PC-3 (cell line): ENCODE results near the gene DNAJB6. TPM values are rescaled to one million over a fixed set of nuclear protein-coding genes. Genes with fewer than 3 reads are reported as not detected.

Source experiments
- ATAC-seq: fragments of 200-7000 bp; cut with Tn5 transposase; 2 replicates; pipeline ENCODE4 v1.9.1; 2020; ENCODE audit warnings: mild to moderate bottlenecking, moderate library complexity
- BruUV-seq: library from RNA; stranded (reverse); fragments of 400-500 nt; replicated peaks from 2 replicates; lab custom pipeline; 2021; lab: Mats Ljungman, UMichigan
- CTCF ChIA-PET: fragments of 300-600 bp; sonication (Branson Sonifier 250); formaldehyde crosslinking; loops from one replicate; lab custom pipeline; 2022; ENCODE audit warnings: antibody characterized with exemption; lab: Charles Lee
- POLR2A ChIA-PET: fragments of 300-600 bp; sonication (Branson Sonifier 250); formaldehyde crosslinking; loops from one replicate; lab custom pipeline; 2022; ENCODE audit warnings: antibody characterized with exemption; ENCODE audit not compliant: unreplicated experiment; lab: Charles Lee
- DNase-seq: peaks from one replicate; pipeline ENCODE4 v3.0.0-alpha.2; 2015
- H2AFZ ChIP-seq: fragments of 300-600 bp; sonication (generic); 2 replicates; pipeline ENCODE4 v1.6.0; 2016; ENCODE audit warnings: antibody characterized with exemption, low read length
- H3F3A ChIP-seq: fragments of 300-600 bp; sonication (generic); one replicate; pipeline ENCODE4 v1.6.0; 2017; ENCODE audit warnings: antibody characterized with exemption, low read length, control low read depth, mild to moderate bottlenecking; ENCODE audit not compliant: unreplicated experiment
- H3K27ac ChIP-seq: fragments of 300-600 bp; sonication (generic); 2 replicates; pipeline ENCODE4 v1.5.1; 2016; ENCODE audit warnings: mild to moderate bottlenecking, low read length
- H3K27me3 ChIP-seq: fragments of 300-600 bp; sonication (generic); 2 replicates; pipeline ENCODE4 v1.6.1; 2016; ENCODE audit warnings: low read length, mixed read lengths
- H3K36me3 ChIP-seq: fragments of 300-600 bp; sonication (generic); 2 replicates; pipeline ENCODE4 v1.6.1; 2016; ENCODE audit warnings: low read depth, mixed run types, low read length, mixed read lengths
- H3K4me1 ChIP-seq: fragments of 300-600 bp; sonication (generic); 2 replicates; pipeline ENCODE4 v1.5.1; 2016; ENCODE audit warnings: low read length; ENCODE audit not compliant: insufficient read depth
- H3K4me2 ChIP-seq: fragments of 300-600 bp; sonication (generic); 2 replicates; pipeline ENCODE4 v1.6.0; 2016; ENCODE audit warnings: low read length
- H3K4me3 ChIP-seq: fragments of 300-600 bp; sonication (generic); 2 replicates; pipeline ENCODE4 v1.5.1; 2016; ENCODE audit warnings: mild to moderate bottlenecking, low read length, mixed read lengths
- H3K79me2 ChIP-seq: fragments of 300-600 bp; sonication (generic); 2 replicates; pipeline ENCODE4 v1.6.1; 2017; ENCODE audit warnings: low read length, mixed read lengths
- H3K9ac ChIP-seq: fragments of 300-600 bp; sonication (generic); 2 replicates; pipeline ENCODE4 v1.6.0; 2016; ENCODE audit warnings: mild to moderate bottlenecking, low read length
- H3K9me2 ChIP-seq: fragments of 300-600 bp; sonication (generic); replicated peaks from 2 replicates; pipeline ENCODE4 v1.6.1; 2016; ENCODE audit warnings: mixed run types, low read length, mixed read lengths
- H3K9me3 ChIP-seq: fragments of 300-600 bp; sonication (generic); 2 replicates; pipeline ENCODE4 v1.6.1; 2016; ENCODE audit warnings: low read length, mixed read lengths
- H4K20me1 ChIP-seq: fragments of 300-600 bp; sonication (generic); 2 replicates; pipeline ENCODE4 v1.6.1; 2016; ENCODE audit warnings: low read length, mixed read lengths
- EZH2 ChIP-seq: fragments of 300-600 bp; sonication (generic); IDR thresholded peaks from one replicate; pipeline ENCODE4 v1.6.1; 2017; ENCODE audit warnings: antibody characterized with exemption, mild to moderate bottlenecking, low read length; ENCODE audit not compliant: unreplicated experiment
- EZH2phosphoT487 ChIP-seq: fragments of 300-600 bp; sonication (generic); IDR thresholded peaks from 2 replicates; pipeline ENCODE4 v1.6.1; 2018; ENCODE audit warnings: mild to moderate bottlenecking, antibody characterized with exemption, low read length, borderline replicate concordance
- intact Hi-C: fragments of 100-400 bp; cut with micrococcal nuclease; formaldehyde crosslinking; loops from 2 replicates; pipeline ENCODE4 v1.9.0; 2023
- total RNA-seq: library from RNA; depleted of rRNA; stranded (reverse); fragments of >200 nt; gene quantifications from 2 replicates; pipeline ENCODE4 v1.2.3, GENCODE V29; 2014
- TF ChIP-seq, protein P1 (sequence below): fragments of 300-600 bp; sonication (generic); conservative IDR thresholded peaks from 2 replicates; pipeline ENCODE4 v1.5.1; 2017; ENCODE audit warnings: antibody characterized with exemption, low read depth, mild to moderate bottlenecking, low read length

Gene DNAJB6
- total RNA-seq, 1 experiment from 2014 or later, result 151 TPM

DNA sequence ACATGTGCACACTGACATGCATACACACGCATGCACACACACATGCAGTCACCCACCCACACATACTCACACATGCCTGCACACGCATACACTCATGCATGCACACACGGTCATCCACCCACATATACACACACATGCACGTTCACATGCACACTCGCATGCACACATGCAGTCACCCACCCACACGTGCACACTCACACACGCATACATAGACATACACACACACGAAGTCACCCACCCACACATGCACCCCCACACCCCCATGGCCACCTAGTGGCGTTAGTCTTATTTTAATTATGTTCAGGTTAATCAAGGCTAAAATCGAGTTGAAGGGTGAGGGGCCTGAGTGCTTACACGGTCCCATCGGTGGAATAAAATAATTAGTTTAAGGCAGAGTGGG is 96.8 kb downstream of the DNAJB6 start:
- Histone ChIP-seq H3F3A (no peaks in the 10 kb centered on the region), H3K36me3 (no peaks in the 10 kb centered on the region), H3K79me2 (no peaks in the 10 kb centered on the region), H3K9ac (no peak overlapping the region), H3K9me3 (no peaks in the 10 kb centered on the region), H3K4me2 (no peak overlapping the region), H3K9me2 (no peaks in the 10 kb centered on the region), H4K20me1 (no peaks in the 10 kb centered on the region), H3K4me1 (peaks cover 9% of the 10 kb centered on the region; the same call in 1 of the 2 replicates), H3K27ac (no peak overlapping the region), H2AFZ (no peak overlapping the region), H3K27me3 (no peaks in the 10 kb centered on the region), H3K4me3 (no peak overlapping the region)
- no TSS peak for BruUV-seq
- TF ChIP-seq EZH2phosphoT487, result no peak
- intact Hi-C loops, result loop anchor here (2.0 to 5.0 kb wide), 2 partner anchors 121 to 259 kb away; no protein-coding TSS in a partner anchor
- no peak for DNase-seq
- no peak for ATAC-seq
- ChIA-PET CTCF (interaction anchor here (0.6 kb wide), 1 partner anchor 561 kb away, joined by 3 read pairs; no protein-coding TSS in a partner anchor), POLR2A (no interaction called here)

DNA sequence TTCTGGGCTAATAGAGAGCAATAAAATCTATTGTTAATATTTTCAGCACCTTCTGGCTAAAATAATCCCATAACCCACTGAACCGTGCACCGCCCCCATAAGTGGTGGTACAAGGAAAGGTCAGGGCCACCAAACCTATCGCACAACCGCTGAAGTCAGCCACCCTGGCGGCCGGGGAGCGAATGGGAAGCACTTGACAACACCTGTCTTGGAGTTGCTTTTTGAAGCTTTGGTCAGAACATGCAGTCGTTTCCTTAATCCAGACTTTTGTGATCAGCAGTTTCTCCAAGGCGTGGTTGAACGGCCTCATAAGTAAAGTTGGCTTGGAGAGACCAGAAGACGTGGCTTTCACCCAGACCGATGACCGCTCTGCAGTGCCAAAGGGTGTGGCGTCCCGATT is 97.4 kb downstream of the DNAJB6 start:
- intact Hi-C loops, result loop anchor here (5.0 kb wide), 1 partner anchor 258 kb away; no protein-coding TSS in a partner anchor
- no peaks in the 10 kb centered on the region for H3K79me2 ChIP-seq
- no peaks in the 10 kb centered on the region for H4K20me1 ChIP-seq
- no peak for ATAC-seq
- no peak overlapping the region for H3K4me3 ChIP-seq
- no peak for DNase-seq
- no peak overlapping the region for H3K27ac ChIP-seq
- no peaks in the 10 kb centered on the region for H3F3A ChIP-seq
- POLR2A ChIA-PET, result no interaction called here
- H3K9me2 ChIP-seq, result no peaks in the 10 kb centered on the region
- no peak overlapping the region for H3K4me2 ChIP-seq
- BruUV-seq, result no TSS peak
- no peaks in the 10 kb centered on the region for H3K36me3 ChIP-seq
- no peak for TF ChIP-seq EZH2
- TF ChIP-seq EZH2phosphoT487, result no peak
- TF ChIP-seq, protein P1, sequence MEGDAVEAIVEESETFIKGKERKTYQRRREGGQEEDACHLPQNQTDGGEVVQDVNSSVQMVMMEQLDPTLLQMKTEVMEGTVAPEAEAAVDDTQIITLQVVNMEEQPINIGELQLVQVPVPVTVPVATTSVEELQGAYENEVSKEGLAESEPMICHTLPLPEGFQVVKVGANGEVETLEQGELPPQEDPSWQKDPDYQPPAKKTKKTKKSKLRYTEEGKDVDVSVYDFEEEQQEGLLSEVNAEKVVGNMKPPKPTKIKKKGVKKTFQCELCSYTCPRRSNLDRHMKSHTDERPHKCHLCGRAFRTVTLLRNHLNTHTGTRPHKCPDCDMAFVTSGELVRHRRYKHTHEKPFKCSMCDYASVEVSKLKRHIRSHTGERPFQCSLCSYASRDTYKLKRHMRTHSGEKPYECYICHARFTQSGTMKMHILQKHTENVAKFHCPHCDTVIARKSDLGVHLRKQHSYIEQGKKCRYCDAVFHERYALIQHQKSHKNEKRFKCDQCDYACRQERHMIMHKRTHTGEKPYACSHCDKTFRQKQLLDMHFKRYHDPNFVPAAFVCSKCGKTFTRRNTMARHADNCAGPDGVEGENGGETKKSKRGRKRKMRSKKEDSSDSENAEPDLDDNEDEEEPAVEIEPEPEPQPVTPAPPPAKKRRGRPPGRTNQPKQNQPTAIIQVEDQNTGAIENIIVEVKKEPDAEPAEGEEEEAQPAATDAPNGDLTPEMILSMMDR, result no peak
- no peak overlapping the region for H3K9ac ChIP-seq
- no peaks in the 10 kb centered on the region for H3K9me3 ChIP-seq
- no peak overlapping the region for H2AFZ ChIP-seq
- peaks cover 9% of the 10 kb centered on the region; the same call in 1 of the 2 replicates for H3K4me1 ChIP-seq
- no peaks in the 10 kb centered on the region for H3K27me3 ChIP-seq
- CTCF ChIA-PET, result interaction anchor here (0.6 kb wide), 1 partner anchor 560 kb away, joined by 3 read pairs; no protein-coding TSS in a partner anchor

DNA sequence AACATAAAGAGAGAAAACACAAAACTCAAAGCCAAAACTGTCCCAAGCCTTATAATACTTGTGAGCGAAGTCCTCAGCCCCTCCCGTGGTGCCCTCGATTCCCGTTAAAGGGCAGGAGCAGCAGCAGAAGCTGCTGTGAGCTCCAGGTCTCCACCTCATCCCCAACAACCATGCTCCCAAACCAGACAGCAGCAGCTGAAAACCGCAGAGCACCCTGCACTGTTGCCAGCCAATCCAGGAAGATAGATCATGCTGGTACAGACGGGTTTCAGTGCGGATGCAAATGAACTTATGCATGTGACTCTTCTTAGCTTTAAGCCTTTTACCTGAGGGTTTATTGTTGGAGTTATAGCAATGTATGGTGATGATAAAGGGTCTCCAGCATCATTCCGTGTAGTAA is 97.9 kb downstream of the DNAJB6 start:
- no peaks in the 10 kb centered on the region for H3K9me2 ChIP-seq
- no peaks in the 10 kb centered on the region for H3K36me3 ChIP-seq
- no peak overlapping the region for H2AFZ ChIP-seq
- no peak overlapping the region for H3K27ac ChIP-seq
- peaks cover 9% of the 10 kb centered on the region; the same call in 1 of the 2 replicates for H3K4me1 ChIP-seq
- no peak for ATAC-seq
- no peak for DNase-seq
- no peaks in the 10 kb centered on the region for H3K9me3 ChIP-seq
- no peaks in the 10 kb centered on the region for H3F3A ChIP-seq
- H3K4me2 ChIP-seq, result no peak overlapping the region
- no peaks in the 10 kb centered on the region for H3K79me2 ChIP-seq
- H3K4me3 ChIP-seq, result no peak overlapping the region
- H3K9ac ChIP-seq, result no peak overlapping the region
- ChIA-PET POLR2A (no interaction called here), CTCF (no interaction called here)
- intact Hi-C loops, result loop anchor here (5.0 kb wide), 1 partner anchor 258 kb away; no protein-coding TSS in a partner anchor
- TF ChIP-seq EZH2 (no peak), EZH2phosphoT487 (no peak)
- TF ChIP-seq, protein P1, result no peak
- H4K20me1 ChIP-seq, result no peaks in the 10 kb centered on the region
- no peaks in the 10 kb centered on the region for H3K27me3 ChIP-seq
- BruUV-seq, result no TSS peak
